OCI-LY7 (cell line): Measurements from ENCODE around the gene COA8. TPM values are rescaled to one million over a fixed set of nuclear protein-coding genes. Genes with fewer than 3 reads are reported as not detected.

Experiments used
- Bru-seq: library from RNA; stranded (reverse); fragments of 400-500 nt; gene quantifications from one replicate; lab custom pipeline; 2021; lab: Mats Ljungman, UMichigan
- BruChase-seq, 2 experiments: library from RNA; stranded (reverse); fragments of 400-500 nt; gene quantifications; one replicate each; lab custom pipeline; 2021; lab: Mats Ljungman, UMichigan
- BruUV-seq: library from RNA; stranded (reverse); fragments of 400-500 nt; replicated peaks from 2 replicates; lab custom pipeline; 2021; lab: Mats Ljungman, UMichigan
- CTCF ChIA-PET: fragments of 300-600 bp; sonication (Branson Sonifier 250); formaldehyde crosslinking; loops from one replicate; lab custom pipeline; 2022; ENCODE audit warnings: antibody characterized with exemption; ENCODE audit not compliant: unreplicated experiment; lab: Charles Lee
- POLR2A ChIA-PET: fragments of 300-600 bp; sonication (Branson Sonifier 250); formaldehyde crosslinking; loops from one replicate; lab custom pipeline; 2022; ENCODE audit warnings: antibody characterized with exemption; lab: Charles Lee
- DNase-seq: peaks from one replicate; pipeline ENCODE4 v3.0.0-alpha.2; 2015; ENCODE audit warnings: low spot score
- H2AFZ ChIP-seq: fragments of 200-600 bp; sonication (generic), shearing (Covaris generic); 2 replicates; pipeline ENCODE4 v1.6.1; 2014; ENCODE audit warnings: mild to moderate bottlenecking, antibody characterized with exemption, low read length, moderate library complexity
- H3K27ac ChIP-seq: fragments of 200-600 bp; sonication (generic); 2 replicates; pipeline ENCODE4 v1.5.1; 2014; ENCODE audit warnings: mixed run types, low read depth, mild to moderate bottlenecking, moderate library complexity, low read length, inconsistent platforms; ENCODE audit not compliant: poor library complexity, severe bottlenecking
- H3K36me3 ChIP-seq: fragments of 200-600 bp; sonication (generic); 2 replicates; pipeline ENCODE4 v1.6.1; 2014; ENCODE audit warnings: mild to moderate bottlenecking, antibody characterized with exemption, low read length, moderate library complexity, mixed read lengths; ENCODE audit not compliant: insufficient read depth
- H3K4me1 ChIP-seq: fragments of 200-600 bp; sonication (generic); 2 replicates; pipeline ENCODE4 v1.5.1; 2014; ENCODE audit warnings: mild to moderate bottlenecking, low read length; ENCODE audit not compliant: insufficient read depth, poor library complexity, severe bottlenecking
- H3K4me2 ChIP-seq: fragments of 200-600 bp; sonication (generic); 2 replicates; pipeline ENCODE4 v1.6.1; 2014; ENCODE audit warnings: mild to moderate bottlenecking, low read length
- H3K4me3 ChIP-seq: fragments of 200-600 bp; sonication (generic); 2 replicates; pipeline ENCODE4 v1.5.1; 2014; ENCODE audit warnings: mild to moderate bottlenecking, low read depth, low read length; ENCODE audit not compliant: poor library complexity, severe bottlenecking
- H3K79me2 ChIP-seq: fragments of 200-600 bp; sonication (generic); 2 replicates; pipeline ENCODE4 v1.6.1; 2016; ENCODE audit warnings: low read depth, mild to moderate bottlenecking, low read length, moderate library complexity, mixed read lengths; ENCODE audit not compliant: insufficient read depth
- H3K9me2 ChIP-seq: fragments of 200-600 bp; sonication (generic); 2 replicates; pipeline ENCODE4 v1.6.1; 2016; ENCODE audit warnings: mild to moderate bottlenecking, low read length, mixed read lengths; ENCODE audit not compliant: insufficient read depth
- H3K9me3 ChIP-seq: fragments of 200-600 bp; sonication (generic); 2 replicates; pipeline ENCODE4 v1.6.1; 2014; ENCODE audit warnings: mild to moderate bottlenecking, mixed run types, low read length, mixed read lengths
- H4K20me1 ChIP-seq: fragments of 200-600 bp; sonication (generic); 2 replicates; pipeline ENCODE4 v1.6.1; 2014; ENCODE audit warnings: mild to moderate bottlenecking, antibody characterized with exemption, low read length, moderate library complexity, mixed read lengths; ENCODE audit not compliant: insufficient read depth
- CTCF ChIP-seq: fragments of 200-600 bp; sonication (generic); conservative IDR thresholded peaks from 2 replicates; pipeline ENCODE4 v1.5.1; 2014; ENCODE audit warnings: mild to moderate bottlenecking, antibody characterized with exemption, low read length, moderate library complexity, mixed read lengths
- EZH2phosphoT487 ChIP-seq: fragments of 200-600 bp; sonication (generic); IDR thresholded peaks from 2 replicates; pipeline ENCODE4 v1.6.1; 2018; ENCODE audit warnings: low read depth, borderline replicate concordance, mild to moderate bottlenecking, mixed run types, antibody characterized with exemption, low read length, moderate library complexity, mixed read lengths
- intact Hi-C: fragments of 100-400 bp; cut with micrococcal nuclease; formaldehyde crosslinking; loops from one replicate; pipeline ENCODE4 v1.10.0; 2022; ENCODE audit not compliant: unreplicated experiment
- long read RNA-seq: library from polyadenylated mRNA; stranded (forward); transcript quantifications from one replicate; pipeline ENCODE4 v2.0.0, GENCODE V29; 2022
- total RNA-seq, 2 experiments: library from RNA; depleted of rRNA in 1 of 2; stranded (reverse); fragments of >200 nt in 1 of 2; shearing (Covaris generic) in 1 of 2; gene quantifications; 2 replicates each; pipeline ENCODE4 v1.2.3, GENCODE V29; 2014 to 2022

COA8 gene
- total RNA-seq (2014; rRNA removed; shearing (Covaris generic)) (18.2 and 18.7 TPM in 2 replicates), total RNA-seq (2022) (33.0 and 38.9 TPM in 2 replicates), Bru-seq, nascent RNA (percentile 76 among the genes with signal in this experiment), BruChase-seq, experiment 1, labeled RNA remaining after a 6-hour chase (percentile 83 among the genes with signal in this experiment), BruChase-seq, experiment 2, labeled RNA remaining after a 2-hour chase (percentile 81 among the genes with signal in this experiment)
- long read RNA-seq, transcript APOPT1-201 (5 exons, 2,523 nt), result major isoform, 36 of 52 reads
- long read RNA-seq, transcript APOPT1-202 (3 exons, 575 nt), result minor isoform, 8 of 52 reads
- long read RNA-seq, partial matches to known transcripts, result 0 of 52 reads
- long read RNA-seq, other reads (novel, unspliced or antisense), result 5 of 52 reads

- peak within 1 kb of the TSS; percentile 86 for H3K4me3 ChIP-seq
- no peaks in the 10 kb centered on the region for H3K9me3 ChIP-seq
- H3K4me2 ChIP-seq, result peak within 1 kb of the TSS; percentile 88
- no peak for TF ChIP-seq EZH2phosphoT487
- no peak for TF ChIP-seq CTCF
- H3K36me3 ChIP-seq, result peaks cover 39% of the 10 kb centered on the region
- peak within 1 kb of the TSS; percentile 71 for H3K27ac ChIP-seq
- peak; percentile 90 for DNase-seq
- H3K9me2 ChIP-seq, result no peaks in the 10 kb centered on the region
- H4K20me1 ChIP-seq, result peaks cover 36% of the 10 kb centered on the region
- BruUV-seq, result no TSS peak
- peaks cover 93% of the 10 kb centered on the region for H3K79me2 ChIP-seq
- ChIA-PET CTCF (interaction anchor here (1.4 kb wide), 1 partner anchor 127 kb away, joined by 4 read pairs; no protein-coding TSS in a partner anchor), POLR2A (interaction anchor here (0.6 to 1.0 kb wide), 2 partner anchors 33 to 144 kb away, joined by 4 to 16 read pairs; no protein-coding TSS in a partner anchor)
- H2AFZ ChIP-seq, result peak within 1 kb of the TSS; percentile 92
- H3K4me1 ChIP-seq, result peaks cover 44% of the 10 kb centered on the region
- intact Hi-C loops, result loop anchor here (5.0 to 10.0 kb wide), 5 partner anchors 45 to 352 kb away; partner anchors contain the start of genes KLC1 and PPP1R13B
Measured at GRCh38 chr14:103562429-103563225, at the start of gene COA8, which contains the start of gene BAG5. TSS of gene COA8 (plus strand) at chr14:103562960. CDS start at chr14:103563002, 42 bp downstream. TSS of gene BAG5 (minus strand) at chr14:103562657. CDS start at chr14:103561164, 1,493 bp downstream.

- no peak for TF ChIP-seq CTCF
- TF ChIP-seq EZH2phosphoT487, result no peak
- peaks cover 4% of the 10 kb centered on the region for H3K4me1 ChIP-seq
- no peak for DNase-seq
- H3K9me3 ChIP-seq, result no peaks in the 10 kb centered on the region
- no peak overlapping the region for H3K27ac ChIP-seq
- H3K9me2 ChIP-seq, result no peaks in the 10 kb centered on the region
- BruUV-seq, result no TSS peak
- H3K36me3 ChIP-seq, result peaks cover 4% of the 10 kb centered on the region; the same call in 1 of the 2 replicates
- POLR2A ChIA-PET, result no interaction called here
- no peak overlapping the region for H3K4me2 ChIP-seq
- intact Hi-C loops, result loop anchor here (2.0 to 5.0 kb wide), 2 partner anchors 24 to 47 kb away; partner anchors contain the start of genes BAG5 and COA8
- CTCF ChIA-PET, result no interaction called here
- no peak overlapping the region for H3K4me3 ChIP-seq
- H3K79me2 ChIP-seq, result no peaks in the 10 kb centered on the region
- H2AFZ ChIP-seq, result no peak overlapping the region
- no peaks in the 10 kb centered on the region; the same call in 1 of the 2 replicates for H4K20me1 ChIP-seq
Measured at GRCh38 chr14:103514596-103515421, 48.0 kb upstream of the COA8 start.
